Measurements from ENCODE around the gene KLHL6.
"Not testable (repeated sequence)": the region's sequence is repeated elsewhere in the genome, so short reads cannot be mapped to it uniquely, and the experiment has no call there.

GRCh38 chr3:183475764-183476162, 79.7 kb downstream of the KLHL6 start:
- TF ChIP-seq CTCF (IDR thresholded peaks at IDR 0.05; ENCODE audit: insufficient read depth, low read length, poor library complexity, severe bottlenecking); EZH2phosphoT487 (conservative IDR thresholded peaks at IDR 0.05; ENCODE audit: low read length): not testable (repeated sequence)

Data from SU-DHL-6 (cell line).